Keratinocyte (primary cell): Measurements from ENCODE around the gene BCL2.

Experiments used
- EZH2 ChIP-seq: IDR thresholded peaks from one replicate; pipeline ENCODE4 v1.6.1; 2012; ENCODE audit warnings: inconsistent platforms, mild to moderate bottlenecking, low read length, moderate library complexity
- TF ChIP-seq, protein P1 (sequence below), 3 experiments: IDR thresholded peaks in 1 of 3; conservative IDR thresholded peaks in 1 of 3; optimal IDR thresholded peaks in 1 of 3; 2 replicates in 2 of 3; 3 replicates in 1 of 3; pipeline versions ENCODE3 to v1.5.1; 2011; ENCODE audit warnings: low read length in 3 of 3, mild to moderate bottlenecking in 3 of 3, moderate library complexity in 2 of 3, control low read depth in 1 of 3, inconsistent platforms in 1 of 3; ENCODE audit not compliant: insufficient read depth in 2 of 3; ENCODE audit errors: extremely low read depth in 1 of 3

DNA sequence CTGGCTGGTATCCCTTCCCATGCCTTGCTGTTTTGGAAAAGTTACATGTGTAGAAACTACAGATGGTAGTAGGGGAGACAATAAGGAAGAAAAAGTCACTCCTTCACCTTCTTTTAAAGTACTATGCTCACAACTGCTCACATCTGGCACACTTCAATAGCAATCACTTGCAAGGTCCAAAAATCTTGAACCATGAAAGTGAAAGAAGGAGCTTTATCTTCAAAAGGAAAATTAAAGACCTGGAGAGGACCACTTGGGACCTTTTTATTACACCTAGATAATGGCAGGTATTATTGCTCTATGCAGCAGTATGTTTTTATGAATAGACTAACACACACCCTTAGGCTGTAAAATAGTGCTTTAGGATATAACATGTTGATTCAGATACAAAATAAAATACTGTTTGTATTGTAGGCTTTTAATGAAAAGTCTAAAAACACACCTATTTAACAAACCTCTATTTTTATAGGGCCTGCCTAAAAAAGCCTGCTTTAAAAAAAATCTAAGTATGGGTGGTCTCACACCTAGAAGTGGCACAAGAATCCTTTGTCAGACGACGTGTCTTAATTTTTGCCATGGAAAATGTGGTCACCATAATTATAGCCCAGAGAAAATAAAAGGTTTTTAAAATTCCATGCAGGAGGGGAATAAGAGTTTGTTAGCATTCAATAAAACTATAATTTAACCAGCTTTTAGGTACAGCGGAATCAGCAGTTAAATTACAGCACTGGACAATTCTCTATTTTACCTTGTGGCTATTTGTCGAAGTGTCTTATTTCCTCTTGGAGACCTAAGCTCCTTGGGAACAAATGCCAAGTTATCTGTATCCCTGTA, 124.0 kb downstream of the BCL2 start:
- TF ChIP-seq, protein P1, sequence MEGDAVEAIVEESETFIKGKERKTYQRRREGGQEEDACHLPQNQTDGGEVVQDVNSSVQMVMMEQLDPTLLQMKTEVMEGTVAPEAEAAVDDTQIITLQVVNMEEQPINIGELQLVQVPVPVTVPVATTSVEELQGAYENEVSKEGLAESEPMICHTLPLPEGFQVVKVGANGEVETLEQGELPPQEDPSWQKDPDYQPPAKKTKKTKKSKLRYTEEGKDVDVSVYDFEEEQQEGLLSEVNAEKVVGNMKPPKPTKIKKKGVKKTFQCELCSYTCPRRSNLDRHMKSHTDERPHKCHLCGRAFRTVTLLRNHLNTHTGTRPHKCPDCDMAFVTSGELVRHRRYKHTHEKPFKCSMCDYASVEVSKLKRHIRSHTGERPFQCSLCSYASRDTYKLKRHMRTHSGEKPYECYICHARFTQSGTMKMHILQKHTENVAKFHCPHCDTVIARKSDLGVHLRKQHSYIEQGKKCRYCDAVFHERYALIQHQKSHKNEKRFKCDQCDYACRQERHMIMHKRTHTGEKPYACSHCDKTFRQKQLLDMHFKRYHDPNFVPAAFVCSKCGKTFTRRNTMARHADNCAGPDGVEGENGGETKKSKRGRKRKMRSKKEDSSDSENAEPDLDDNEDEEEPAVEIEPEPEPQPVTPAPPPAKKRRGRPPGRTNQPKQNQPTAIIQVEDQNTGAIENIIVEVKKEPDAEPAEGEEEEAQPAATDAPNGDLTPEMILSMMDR (optimal IDR thresholded peaks at IDR 0.05 in 1 of 3, IDR thresholded peaks at IDR 0.05 in 1 of 3, conservative IDR thresholded peaks at IDR 0.05 in 1 of 3; ENCODE audit: extremely low read depth in 1 of 3, insufficient read depth in 2 of 3, low read length in 3 of 3): no peak
- TF ChIP-seq EZH2: no peak
